GM19328 (cell line): ENCODE results near the gene TPD52L1.
"Not testable (repeated sequence)": the region's sequence is repeated elsewhere in the genome, so short reads cannot be mapped to it uniquely, and the experiment has no call there.

Experiments
- ATAC-seq: cut with Tn5 transposase; IDR thresholded peaks from one replicate; pipeline ENCODE4 v1.9.1; 2021; ENCODE audit warnings: mild to moderate bottlenecking, moderate library complexity; ENCODE audit not compliant: unreplicated experiment

The TPD52L1 gene

DNA sequence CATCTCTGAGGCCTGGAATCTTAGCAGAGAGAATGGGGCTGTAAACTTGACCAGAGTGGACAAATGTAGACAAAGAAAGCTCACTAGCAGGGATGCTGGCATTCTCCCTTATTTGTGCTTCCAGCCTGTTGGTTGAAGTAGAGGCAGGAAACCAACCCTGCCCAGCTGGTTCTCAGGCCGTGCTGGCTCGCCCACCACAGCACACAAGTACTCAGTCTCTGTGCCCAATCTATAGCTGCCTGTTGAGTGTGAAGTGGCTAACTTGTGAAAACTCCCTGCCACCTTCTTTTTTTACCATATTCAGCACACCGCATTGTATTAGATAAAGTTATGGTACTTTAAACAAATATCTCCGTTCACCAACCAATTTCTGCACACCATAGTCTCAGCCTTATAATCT, 110.9 kb downstream of the TPD52L1 start:
- no peak for ATAC-seq

DNA sequence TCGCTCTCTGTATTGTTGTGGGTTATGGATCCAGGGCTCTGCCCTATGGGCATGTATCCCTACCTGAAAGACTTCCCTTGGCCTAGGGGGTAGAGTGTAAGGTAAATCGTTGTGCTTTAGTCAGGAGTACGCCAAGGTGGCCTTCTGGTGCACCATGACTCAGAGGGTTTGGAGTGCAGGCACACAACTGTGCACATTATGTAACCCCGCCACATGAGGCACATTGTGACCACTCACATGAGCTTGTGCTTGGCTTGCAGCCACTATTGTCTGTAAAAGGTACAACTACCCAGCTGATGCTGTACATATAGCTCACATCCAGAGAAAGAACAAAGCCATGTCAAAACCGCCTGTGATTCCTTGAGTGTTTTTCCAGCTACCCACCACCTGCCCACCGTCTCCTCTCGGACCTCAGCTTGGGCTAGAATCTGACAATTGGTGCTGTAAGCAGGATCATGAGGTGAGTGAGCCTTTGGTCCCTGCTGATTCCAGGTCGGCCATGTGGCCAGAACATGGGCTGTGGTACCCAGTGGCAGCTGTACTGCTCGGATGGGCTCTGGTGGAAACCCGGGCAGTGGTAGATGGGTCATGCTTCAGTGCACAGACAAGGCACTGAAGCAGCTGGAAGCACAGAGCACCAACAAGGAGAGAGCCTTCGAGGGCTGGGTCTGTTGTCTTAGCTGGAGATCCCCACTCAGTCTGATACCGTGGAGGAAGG, 114.4 kb downstream of the TPD52L1 start:
- ATAC-seq: no peak

DNA sequence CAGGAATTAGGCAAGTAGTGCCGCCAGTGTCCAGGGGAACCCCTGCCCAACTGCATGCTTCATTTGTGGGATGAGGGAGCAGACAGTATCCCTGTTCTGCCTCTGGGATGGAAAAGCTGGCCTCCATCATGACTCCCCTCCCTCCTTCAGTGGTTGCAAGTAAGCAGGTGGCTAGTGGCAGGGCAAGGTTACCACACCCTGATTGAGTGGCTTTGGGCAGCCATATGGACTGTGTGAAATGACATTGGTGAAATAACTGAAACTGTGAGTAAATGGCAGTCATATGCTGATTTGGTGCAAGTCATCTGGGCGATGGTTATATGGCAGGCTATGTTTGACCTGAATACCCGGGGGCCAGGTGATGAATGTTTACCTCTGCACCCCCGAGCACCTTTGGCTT, 115.2 kb downstream of the TPD52L1 start:
- no peak for ATAC-seq

DNA sequence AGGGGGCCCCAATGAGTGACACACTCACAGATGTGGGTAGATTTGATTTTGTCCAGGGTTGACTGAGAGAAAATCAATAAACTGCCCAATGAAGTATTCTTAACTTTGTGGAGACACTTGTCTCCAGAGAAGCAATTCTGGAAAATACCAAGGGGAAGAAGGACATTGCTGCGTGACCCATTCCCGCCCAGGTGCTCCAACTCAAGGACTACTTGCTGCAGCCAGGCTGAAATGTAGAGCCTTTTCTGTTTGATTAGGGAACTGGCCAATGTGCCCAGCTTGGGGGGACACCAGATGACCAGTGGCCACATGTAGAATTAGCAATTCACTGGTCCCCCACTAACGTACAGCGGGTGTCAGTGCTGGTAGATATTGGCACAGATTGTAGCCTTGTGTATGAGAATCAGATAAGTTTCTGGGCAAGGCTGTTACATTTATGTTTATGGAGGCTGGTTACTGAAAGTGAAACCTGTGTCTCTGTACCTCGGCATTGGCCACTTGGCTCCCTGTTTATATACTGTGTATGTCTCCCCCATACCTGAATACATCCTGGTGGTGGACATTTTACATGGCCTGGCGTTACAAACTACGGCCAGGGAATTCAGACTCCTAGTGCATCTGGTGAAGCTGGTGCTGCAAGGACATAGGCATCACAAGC, 115.9 kb downstream of the TPD52L1 start:
- no peak for ATAC-seq

DNA sequence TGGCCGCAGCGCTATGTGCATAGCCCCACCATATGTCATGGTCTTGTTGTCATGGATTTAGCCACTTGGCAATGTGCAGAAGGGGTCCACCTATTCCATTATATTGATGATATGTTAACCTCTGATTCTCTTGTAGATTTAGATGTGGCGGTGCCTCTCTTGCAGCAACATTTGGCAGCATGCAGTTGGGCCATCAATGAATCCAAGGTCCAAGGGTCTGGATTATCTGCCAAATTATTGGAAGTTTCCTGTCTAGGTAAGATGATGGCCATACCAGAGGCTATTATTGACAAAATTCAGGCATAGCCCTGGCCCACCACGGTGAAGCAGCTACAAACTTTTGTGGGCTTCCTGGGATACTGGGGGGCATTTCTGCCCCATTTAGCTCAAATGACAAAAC, 116.8 kb downstream of the TPD52L1 start:
- no peak for ATAC-seq

DNA sequence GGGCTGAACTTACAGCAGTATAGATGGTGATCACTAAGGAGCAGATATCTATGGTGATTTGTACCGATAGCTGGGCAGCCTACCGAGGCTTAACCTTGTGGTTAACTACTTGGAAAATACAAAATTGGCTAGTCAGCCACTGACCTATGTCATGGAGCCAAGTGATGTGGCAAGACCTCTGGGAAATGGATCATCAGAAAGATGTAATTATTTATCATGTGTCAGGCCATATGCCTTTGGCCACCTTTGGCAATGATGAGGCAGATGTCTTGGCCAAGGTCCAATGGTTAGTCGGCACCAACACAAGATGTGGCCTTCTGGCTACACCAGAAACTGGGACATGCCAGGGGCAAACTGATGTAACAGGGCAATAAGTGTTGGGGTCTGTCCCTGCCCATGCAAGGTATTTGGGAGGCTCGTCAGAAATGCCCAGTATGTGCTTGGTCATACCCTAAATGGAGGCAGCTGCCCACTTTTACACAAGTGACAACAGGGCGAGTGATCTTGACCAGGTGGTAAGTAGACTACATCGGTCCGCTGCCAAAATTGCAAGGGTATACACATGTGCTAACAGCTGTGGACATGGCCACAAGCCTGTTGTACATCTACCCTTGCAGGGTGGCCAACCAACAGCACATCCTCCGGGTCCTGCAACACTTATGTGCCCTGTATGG, 118.0 kb downstream of the TPD52L1 start:
- ATAC-seq: no peak

DNA sequence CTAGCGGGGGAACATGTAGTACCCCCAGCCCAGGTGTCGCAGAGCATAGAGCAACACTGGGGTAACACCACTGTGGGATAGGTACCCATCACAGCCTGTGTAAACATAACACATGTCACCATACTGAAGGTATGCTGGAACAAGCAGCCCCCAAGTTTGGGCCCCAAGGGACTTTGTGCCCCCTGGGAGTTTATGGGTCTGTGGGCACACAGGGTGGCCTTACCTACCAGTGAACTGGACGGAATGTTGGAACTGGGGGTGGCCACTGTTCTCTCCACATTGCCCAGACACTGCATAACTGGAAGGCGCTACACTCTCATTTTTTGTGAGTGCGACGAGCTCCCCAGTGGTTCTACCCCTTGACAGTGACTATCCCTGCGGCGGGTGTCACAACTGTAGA, 119.7 kb downstream of the TPD52L1 start:
- no peak for ATAC-seq

DNA sequence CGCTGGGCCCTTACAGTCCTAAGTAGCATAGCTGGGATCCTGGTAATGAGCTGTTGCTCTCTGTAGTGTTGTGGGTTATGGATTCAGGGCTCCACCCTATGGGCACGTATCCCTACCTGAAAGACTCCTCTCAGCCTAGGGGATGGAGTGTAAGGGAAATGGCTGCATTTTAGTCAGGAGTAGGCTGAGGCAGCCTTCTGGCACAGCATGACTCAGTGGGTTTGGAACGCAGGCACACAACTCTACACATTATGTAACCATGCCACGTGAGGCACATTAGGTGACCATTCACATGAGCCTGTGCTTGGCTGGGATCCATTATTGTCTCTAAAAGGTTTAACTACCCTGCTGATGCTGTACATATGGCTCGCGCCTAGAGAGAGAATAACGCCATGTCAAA, 120.4 kb downstream of the TPD52L1 start:
- ATAC-seq: no peak

DNA sequence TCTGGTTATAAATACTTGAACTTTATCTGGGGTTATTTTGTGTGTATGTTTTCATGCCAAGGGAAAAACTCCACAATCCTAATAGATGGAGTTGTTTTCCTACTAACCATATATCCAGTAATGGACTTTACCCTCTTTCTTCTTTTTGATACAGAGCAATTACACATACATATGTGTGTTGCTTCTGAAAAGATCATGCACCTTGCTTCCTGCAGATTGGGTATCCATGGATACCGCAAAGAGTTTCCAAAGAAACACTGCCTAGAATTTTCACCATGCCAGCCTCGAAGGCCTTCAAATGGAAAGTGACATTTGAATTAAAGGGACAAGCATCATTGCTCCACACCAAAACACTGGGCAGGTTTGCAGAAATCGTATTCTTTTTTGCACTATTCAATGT, 121.4 kb downstream of the TPD52L1 start:
- ATAC-seq: no peak

DNA sequence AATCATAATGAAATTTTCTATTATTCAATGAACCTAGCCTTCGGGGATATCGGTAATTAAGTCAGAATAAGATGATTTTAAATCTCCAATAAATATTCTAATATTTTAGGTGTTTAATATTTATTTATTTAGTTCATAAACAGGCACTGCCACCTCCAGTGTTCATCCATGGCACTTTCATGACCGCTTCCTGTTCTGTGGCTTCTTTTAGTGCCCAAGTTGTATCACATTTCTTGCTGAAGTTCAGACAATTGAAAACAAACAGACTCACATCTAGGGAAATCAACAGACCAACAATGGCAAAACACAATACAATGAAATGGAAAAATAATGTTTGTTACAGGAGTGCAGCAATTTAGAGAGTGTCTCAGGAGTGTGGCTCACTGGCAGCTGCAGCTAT, 122.2 kb downstream of the TPD52L1 start:
- ATAC-seq: no peak

DNA sequence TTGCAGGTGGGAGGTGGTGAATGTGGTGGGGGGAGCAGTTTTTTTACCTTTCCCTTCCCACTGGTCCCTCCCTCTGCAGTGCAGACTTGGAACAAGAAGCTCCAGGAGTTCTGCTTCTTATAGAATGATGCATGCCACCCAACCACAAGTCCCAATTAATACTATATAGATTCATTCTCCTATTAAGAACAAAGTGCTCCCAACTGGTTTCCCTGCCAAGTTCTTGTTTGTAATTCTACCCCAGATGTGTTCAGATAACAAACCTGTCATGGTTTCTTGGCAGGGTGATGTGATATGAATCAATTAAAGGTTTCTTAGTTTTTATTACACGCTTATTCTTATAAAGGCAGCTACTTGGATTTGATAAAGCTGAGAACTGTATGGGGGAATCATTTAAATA, 124.3 kb downstream of the TPD52L1 start:
- ATAC-seq: no peak

DNA sequence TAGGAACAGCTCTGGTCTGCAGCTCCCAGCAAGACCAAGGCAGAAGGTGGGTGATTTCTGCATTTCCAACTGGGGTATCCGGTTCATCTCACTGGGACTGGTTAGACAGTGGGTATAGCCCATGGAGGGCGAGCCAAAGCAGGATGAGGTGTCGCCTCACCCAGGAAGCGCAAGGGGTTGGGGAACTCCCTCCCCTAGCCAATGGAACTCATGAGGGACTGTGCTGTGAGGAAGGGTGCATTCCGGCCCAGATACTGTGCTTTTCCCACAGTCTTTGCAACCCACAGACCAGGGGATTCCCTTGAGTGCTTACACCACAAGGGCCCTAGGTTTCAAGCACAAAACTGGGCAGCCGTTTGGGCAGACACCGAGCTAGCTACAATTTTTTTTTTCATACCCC, 126.4 kb downstream of the TPD52L1 start:
- ATAC-seq: no peak

DNA sequence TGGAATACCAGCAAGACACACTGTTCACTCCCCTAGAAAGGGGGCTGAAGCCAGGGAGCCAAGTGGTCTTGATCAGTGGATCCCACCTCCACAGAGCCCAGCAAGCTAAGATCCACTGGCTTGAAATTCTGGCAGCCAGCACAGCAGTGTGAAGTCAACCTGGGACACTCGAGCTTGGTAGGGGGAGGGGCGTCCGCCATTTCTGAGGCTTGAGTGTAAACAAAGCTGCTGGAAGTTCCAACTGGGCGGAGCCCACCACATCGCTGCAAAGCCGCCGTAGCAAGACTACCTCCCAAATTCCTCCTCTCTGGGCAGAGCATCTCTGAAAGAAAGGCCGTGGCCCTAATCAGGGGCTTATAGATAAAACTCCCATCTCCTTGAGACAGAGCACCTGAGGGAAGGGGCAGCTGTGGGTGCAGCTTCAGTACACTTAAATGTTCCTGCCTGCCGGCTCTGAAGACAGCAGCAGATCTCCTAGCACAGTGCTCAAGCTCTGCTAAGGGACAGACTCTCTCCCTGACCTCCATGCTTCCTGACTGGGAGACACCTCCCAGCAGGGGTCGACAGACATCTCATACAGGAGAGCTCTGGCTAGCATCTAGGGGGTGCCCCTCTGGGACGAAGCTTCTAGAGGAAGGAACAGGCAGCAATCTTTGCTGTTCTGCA, 126.9 kb downstream of the TPD52L1 start:
- ATAC-seq: not testable (repeated sequence)

DNA sequence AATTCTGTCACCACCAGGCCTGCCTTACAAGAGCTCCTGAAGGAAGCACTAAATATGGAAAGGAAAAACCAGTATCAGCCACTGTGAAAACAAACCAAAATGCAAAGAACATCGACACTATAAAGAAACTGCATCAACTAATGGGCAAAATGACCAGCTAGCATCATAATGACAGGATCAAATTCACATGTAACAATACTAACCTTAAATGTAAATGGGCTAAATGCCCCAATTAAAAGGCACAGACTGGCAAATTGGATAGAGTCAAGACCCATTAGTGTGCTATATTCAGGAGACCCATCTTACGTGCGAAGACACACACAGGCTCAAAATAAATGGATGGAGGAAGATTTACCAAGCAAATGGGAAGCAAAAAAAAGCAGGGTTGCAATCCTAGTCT, 128.9 kb downstream of the TPD52L1 start:
- ATAC-seq: not testable (repeated sequence)

DNA sequence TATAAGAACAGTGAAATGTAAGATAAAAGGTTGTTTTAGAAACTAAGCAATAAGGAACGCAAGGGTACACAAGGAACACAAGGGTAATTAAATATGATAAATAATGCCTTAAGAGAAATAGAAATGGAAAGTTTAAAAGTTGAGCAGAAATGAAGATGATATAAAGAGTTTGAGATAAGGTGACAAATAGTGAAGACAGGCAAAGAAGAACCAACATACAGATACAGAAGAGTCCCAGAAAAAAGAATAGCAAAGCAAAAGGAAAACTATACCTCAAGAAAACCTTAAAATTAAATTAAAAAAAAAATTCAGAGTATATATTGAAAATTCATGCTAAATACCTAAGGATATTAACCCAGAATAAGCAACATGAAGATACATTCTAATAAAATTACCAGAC, 131.8 kb downstream of the TPD52L1 start:
- ATAC-seq: no peak

DNA sequence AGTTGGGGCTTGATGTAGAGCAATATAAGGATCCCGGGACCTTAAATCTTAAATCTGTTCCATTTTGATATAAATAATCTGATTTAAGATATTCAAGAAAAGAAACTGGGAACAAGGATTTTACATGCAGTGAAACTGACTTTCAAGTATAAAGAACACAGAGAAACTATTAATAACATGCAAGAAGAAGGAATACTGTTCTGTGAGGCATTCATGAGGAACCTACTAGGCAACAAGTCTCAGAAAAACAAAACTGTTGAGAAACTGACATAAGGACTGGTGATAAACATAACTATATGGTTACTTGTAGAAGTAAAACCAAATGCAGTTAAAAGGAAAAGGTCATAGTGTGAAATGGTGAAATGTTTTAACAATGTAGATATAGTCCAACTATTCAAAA, 132.4 kb downstream of the TPD52L1 start:
- ATAC-seq: no peak

DNA sequence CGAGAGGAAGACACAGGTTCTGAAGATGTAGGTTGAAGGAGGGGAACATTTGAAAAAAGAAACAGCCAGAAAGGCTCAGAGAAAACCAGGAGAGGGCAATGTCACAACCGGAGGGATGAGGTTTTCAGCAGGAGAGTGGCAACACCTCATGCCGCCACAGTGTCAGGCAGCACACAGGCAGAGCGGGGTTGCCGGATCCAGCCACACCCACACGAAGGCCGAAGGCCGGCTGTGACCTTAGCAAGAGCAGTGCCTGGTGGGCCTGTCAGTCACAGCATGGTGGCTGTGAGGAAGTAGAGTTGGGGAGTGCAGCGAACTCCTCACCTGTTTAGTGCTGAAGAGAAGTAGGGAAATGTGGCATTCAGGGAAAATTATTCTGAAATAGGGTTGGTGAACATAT, 134.1 kb downstream of the TPD52L1 start:
- no peak for ATAC-seq

DNA sequence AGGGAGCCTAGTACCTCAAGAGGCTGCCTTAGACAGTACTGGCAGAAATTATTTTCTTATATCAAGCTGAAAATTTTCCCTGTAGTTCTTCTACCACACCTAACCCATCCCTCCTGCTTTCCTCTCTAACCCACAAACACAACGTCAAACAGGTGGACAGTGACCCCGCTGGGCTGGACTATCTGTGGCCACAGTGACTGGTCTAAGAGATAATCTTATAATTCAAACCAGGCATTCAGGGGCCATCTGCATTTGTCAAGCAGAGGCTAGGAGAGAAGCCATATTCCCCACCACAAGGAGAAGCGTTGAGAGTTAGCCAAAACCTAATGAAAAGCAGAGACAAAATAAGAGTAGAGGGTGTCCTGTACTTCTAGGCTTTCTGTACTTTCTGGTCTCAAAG, 140.0 kb downstream of the TPD52L1 start:
- ATAC-seq: no peak

DNA sequence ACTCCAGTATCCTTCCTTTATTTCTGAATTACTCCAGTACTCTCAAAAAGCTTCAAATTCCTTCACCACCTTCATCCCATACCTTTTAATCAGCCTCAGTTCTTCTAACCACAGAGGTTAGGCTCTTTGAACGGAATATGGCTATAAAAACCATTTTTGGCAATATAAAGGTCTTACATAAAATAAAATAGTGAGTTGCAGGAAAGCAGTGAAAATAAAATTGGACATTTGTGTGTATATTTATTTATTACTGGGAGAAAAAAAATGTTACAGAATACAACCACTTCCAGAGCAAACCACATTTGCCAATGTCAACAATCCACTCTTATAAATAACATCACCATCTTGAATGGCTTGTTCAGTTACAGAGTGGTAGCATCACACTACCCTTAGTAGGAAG, 140.5 kb downstream of the TPD52L1 start:
- no peak for ATAC-seq

DNA sequence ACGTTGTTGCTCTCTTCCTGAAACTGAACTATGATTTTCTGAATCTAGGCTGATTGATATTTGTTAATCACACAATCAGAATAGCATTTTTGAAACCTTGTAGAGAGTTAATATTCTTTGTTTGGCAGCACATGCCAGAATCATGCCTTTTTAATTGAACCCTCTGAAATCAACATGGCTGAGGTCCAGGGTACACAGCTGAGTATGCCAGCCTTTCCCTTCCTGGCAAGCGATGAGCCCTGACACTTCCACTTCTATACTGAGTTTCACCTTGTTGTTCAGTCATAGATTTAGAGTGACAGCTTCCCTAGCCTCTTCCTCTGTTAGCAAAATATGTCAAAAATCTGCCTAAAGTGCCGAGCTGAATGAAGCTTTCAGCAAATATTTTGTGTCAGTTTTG, 141.4 kb downstream of the TPD52L1 start:
- no peak for ATAC-seq

DNA sequence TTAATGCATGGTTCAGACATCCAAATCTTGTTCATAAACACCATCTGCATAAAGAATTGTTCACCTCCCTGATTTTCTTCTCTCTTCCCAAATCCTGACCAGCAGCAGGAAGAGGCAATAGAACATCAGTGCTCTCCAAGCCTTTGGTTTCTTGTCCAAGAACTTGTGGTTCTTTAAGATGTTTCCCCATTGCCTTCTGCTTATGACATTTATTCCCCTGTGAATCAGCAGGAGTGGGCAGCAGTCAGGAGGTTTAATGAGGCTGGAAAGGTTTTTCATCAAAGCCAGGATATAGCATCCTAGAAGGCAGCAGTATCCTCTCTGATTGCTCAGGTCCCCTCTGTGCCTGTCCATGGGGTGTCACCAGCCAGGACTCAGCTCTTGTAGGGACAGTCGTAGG, 142.9 kb downstream of the TPD52L1 start:
- no peak for ATAC-seq

DNA sequence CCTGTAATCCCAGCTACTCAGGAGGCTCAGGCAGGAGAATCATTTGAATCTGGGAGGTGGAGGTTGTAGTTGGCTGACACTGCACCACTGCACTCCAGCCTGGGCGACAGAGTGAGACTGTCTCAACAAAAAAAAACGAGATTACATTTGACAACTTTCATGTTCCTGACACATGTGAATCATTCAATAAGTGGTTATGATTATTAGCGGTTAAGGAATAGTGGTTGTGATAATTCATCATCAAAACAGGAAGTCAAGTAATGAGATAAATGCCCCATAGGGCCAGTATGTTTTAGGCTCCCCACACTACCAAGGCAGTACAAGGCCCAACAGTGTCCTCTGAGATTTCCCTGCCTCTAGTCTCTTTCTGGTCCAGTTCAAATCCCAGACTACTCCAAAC, 145.7 kb downstream of the TPD52L1 start:
- ATAC-seq: no peak
